ENCODE data around the gene CRTC3.
"Not testable (repeated sequence)": the region's sequence is repeated elsewhere in the genome, so short reads cannot be mapped to it uniquely, and the experiment has no call there.

Gene CRTC3

GRCh38 chr15:90529371-90530249, at the start of gene CRTC3:
Gene CRTC3, plus strand, starts transcription at chr15:90529923. Its CDS starts 149 bp downstream, at chr15:90530072.
- DNase-seq: peak; percentile 65

GRCh38 chr15:90481023-90481422, 48.7 kb upstream of the CRTC3 start:
- peak; percentile 59 for DNase-seq

GRCh38 chr15:90482124-90483011, 47.4 kb upstream of the CRTC3 start:
- DNase-seq: peak; percentile 22

- no peak for DNase-seq
Observed at GRCh38 chr15:90483012-90483307, 46.8 kb upstream of the CRTC3 start.

GRCh38 chr15:90483637-90484036, 46.1 kb upstream of the CRTC3 start:
- DNase-seq: no peak

- DNase-seq: no peak
Observed at GRCh38 chr15:90487186-90487585, 42.5 kb upstream of the CRTC3 start.

GRCh38 chr15:90489514-90489913, 40.2 kb upstream of the CRTC3 start:
- DNase-seq: no peak

GRCh38 chr15:90489944-90490343, 39.8 kb upstream of the CRTC3 start:
- no peak for DNase-seq

- no peak for DNase-seq
Observed at GRCh38 chr15:90493647-90494046, 36.1 kb upstream of the CRTC3 start.

- DNase-seq: peak; percentile 31
Observed at GRCh38 chr15:90495067-90495466, 34.7 kb upstream of the CRTC3 start.

- peak; percentile 79 for DNase-seq
Observed at GRCh38 chr15:90496791-90497190, 32.9 kb upstream of the CRTC3 start.

- DNase-seq: peak; percentile 21
Observed at GRCh38 chr15:90497376-90497775, 32.3 kb upstream of the CRTC3 start.

GRCh38 chr15:90497912-90498311, 31.8 kb upstream of the CRTC3 start:
- DNase-seq: no peak

GRCh38 chr15:90500171-90500570, 29.6 kb upstream of the CRTC3 start:
- DNase-seq: peak; percentile 58

GRCh38 chr15:90501898-90502297, 27.8 kb upstream of the CRTC3 start:
- DNase-seq: no peak

GRCh38 chr15:90510781-90511180, 18.9 kb upstream of the CRTC3 start:
- DNase-seq: not testable (repeated sequence)

GRCh38 chr15:90511211-90511618, 18.5 kb upstream of the CRTC3 start:
- DNase-seq: not testable (repeated sequence)

- DNase-seq: no peak
Observed at GRCh38 chr15:90512276-90512675, 17.4 kb upstream of the CRTC3 start.

- DNase-seq: peak; percentile 50
Observed at GRCh38 chr15:90512981-90513380, 16.7 kb upstream of the CRTC3 start.

GRCh38 chr15:90513448-90513847, 16.3 kb upstream of the CRTC3 start:
- no peak for DNase-seq

GRCh38 chr15:90513893-90514292, 15.8 kb upstream of the CRTC3 start:
- not testable (repeated sequence) for DNase-seq

GRCh38 chr15:90519688-90520087, 10.0 kb upstream of the CRTC3 start:
- no peak for DNase-seq

- no peak for DNase-seq
Observed at GRCh38 chr15:90520365-90520764, 9.4 kb upstream of the CRTC3 start.

GRCh38 chr15:90523373-90523772, 6.3 kb upstream of the CRTC3 start:
- no peak for DNase-seq
